GM21576 (cell line): ENCODE measurements around the gene WNT5A.

Experiments used
- ATAC-seq: cut with Tn5 transposase; IDR thresholded peaks from one replicate; pipeline ENCODE4 v1.9.1; 2021; ENCODE audit warnings: mild to moderate bottlenecking, moderate library complexity; ENCODE audit not compliant: unreplicated experiment

WNT5A gene

DNA sequence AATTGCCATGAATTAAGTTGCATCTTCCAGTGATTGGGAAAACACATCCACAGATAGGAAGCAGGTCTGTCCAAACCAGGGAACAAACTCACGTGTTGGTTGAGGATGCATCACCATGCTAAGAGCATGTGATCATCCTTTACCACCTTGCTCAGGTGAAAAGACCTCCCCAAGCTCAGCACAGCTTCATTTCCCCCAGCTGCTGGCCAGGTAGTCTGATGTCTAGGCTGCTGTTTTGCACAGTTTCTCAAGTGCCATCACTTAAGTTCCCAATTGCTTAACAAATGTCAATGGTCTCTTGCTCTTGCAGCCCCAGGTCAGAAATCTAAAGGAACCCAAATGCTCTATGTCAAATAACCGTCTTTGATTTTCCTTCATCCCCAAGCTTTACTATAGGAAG is 34.2 kb downstream of the WNT5A start:
- no peak for ATAC-seq

DNA sequence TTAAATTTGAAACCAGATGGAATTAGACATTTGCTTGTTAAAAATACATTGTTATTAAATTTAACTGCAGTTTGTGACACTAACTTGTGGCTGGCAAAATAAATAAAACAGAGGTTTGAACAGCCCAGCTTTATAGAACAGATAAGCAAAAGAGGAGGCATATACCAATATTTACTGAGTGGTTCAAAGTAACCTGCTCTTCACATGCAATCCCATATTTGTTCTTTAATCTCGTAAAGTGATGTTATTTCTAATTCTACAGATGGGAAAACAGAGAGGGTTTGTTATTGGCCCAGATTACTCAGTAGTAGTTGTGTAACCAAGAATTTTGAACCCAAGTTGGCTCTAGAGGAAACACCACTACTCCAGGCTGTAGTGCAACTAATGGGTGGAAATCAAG is 37.6 kb downstream of the WNT5A start:
- no peak for ATAC-seq

DNA sequence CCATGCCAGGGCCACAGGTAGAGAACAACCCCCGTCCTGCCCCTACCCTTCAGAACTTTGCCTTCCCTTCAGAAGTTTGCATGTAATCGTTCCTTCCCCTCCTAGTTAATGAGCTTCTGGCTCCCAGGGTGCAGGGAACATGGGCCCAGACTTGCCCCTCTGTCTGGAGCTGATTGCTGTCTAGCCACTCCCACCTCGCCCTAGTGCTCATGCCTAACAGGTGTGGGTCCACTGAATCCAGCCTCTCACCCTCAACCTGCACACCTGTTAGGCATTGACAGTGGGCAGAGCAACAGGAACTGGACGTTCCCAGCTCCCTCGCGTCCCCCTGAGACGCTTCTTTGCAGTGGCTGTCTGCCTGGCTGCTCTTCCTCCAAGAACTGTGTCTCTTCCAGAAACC is 40.3 kb downstream of the WNT5A start:
- no peak for ATAC-seq

DNA sequence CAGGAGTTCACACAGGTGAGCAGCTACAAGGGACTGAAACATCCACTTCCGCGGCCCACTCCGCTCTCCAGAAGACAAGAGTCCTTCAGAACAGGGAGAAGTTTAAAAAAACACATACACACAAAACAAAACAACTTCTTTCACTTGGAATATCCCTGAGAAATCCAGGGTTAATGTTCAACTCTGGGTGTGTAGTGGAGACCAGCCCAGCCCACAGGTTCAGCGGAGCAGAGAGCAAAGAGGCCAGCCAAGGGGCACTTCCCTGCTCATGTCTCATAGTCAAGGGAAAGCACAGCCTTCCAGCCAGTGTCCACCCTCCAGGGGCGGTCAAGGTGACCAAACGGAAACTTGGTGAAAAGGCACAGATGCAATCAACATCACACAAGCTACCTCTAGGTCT is 41.6 kb downstream of the WNT5A start:
- no peak for ATAC-seq

DNA sequence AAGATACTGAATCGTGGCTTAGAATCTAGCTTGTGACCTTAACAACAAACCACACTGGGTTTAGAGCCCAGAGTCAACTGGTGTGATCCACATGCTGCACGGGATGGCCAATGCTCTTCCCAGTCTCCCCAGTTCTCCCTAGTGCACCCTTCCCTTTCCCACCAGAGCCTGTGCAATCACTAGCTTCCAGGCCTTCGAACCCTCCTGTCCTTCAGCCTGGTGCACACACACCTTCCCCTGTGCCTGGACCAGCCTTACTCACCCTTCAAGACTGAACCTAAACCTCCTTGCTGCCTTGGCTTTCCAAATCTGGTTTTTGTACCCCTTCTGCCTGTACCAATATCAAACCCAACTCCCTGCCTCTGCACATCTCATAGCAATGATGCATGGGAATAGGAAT is 43.8 kb downstream of the WNT5A start:
- ATAC-seq, result no peak

DNA sequence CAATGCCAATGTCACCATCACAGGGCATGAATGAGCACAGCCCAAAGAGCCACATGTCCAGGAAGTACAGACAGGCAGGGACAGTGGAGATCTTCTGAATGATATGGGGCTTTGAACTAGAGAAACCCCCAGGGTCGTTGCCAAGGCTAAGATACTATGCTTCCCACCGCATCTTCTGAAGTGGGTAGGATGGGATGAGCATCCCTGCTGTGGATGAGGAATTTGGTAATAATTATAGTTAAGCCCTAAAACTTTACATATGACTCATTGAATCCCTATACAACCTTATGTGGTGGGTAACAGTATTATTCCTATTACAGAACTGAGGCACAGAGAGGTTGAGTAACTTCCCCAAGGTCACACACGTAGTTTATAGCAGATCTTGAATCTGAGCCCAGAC is 44.2 kb downstream of the WNT5A start:
- ATAC-seq, result no peak

DNA sequence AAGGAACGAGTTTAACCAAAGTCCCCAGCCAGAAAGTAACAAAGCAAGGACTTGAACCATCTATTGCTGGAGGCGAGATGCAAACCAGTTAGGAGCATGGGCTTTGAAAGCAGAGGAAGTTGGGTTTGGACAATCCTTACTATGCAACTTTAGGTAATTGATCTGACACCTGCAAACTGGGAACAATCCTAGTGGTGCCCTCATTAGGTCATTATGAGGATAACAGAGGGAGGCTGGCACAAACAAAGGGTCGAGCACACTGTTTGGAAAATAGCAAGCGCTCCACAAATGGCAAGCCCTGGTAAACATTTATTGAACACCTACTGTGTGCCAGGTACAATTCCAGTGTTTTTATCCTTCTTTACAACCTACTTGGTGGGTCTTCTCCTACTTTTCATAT is 45.6 kb downstream of the WNT5A start:
- ATAC-seq, result no peak

DNA sequence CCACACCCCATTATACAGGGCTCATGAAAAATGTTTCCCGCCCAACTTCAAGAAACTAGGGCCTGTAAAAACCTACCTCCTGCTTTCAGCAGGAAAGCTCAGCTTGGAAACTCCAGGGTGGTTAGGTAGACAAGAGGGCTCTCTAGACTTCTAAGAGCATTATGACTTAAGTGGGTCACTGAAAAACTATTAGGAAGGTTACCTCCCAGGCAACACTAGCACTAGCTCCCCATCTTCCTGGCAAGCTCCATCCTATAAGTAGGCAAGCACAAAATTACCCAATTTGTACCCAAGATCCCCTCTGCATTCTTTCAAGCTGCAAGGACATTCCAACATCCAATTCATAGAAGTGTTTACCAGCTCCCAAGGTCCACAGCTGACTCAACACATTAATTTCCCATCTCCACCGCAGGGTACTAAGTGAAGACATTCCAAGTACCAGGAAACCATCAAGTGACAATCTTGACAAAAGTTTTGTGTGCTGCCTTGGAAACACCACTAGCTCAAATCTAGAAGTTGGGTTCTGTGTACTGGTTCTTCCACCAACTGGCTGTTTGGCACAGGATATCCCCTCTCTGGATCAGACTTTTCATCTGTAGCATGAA is 46.9 kb downstream of the WNT5A start:
- no peak for ATAC-seq

DNA sequence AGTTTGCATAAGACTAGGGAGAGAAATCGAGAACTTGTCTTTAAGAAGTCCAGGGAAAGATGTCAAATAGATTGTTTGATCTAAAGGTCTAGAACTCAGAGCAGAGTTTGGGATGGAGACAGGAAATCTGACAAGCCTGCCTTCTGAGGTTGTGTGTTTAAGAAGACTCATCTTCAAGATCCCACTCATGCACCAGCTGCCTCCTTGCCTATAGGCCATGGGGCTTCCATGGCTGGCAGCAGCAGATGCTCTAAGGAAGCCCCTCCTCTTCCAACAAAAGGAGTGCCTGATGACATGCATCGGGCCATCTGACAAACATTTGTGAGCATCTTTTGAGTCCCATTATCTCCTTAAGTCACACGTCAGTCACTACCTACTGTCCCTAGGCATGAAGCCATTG is 47.4 kb downstream of the WNT5A start:
- no peak for ATAC-seq

DNA sequence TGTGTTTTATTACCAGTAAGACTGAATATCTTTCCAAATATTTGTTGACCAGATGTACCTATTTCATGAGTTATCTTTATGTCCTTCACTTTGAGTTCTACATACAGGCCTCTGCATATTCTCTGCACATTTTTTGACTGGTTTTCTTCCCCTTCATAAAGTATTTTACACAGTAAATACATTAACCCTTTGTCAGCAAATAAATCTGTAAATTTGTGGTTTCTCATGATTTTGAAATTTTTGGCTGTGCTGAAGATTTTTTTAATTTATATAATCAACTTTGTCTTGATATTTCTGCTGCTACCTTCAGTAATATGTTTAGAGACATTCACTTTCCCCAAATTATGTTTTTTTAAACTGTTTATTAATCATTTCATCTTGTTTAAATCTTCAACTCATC is 50.5 kb downstream of the WNT5A start:
- no peak for ATAC-seq

DNA sequence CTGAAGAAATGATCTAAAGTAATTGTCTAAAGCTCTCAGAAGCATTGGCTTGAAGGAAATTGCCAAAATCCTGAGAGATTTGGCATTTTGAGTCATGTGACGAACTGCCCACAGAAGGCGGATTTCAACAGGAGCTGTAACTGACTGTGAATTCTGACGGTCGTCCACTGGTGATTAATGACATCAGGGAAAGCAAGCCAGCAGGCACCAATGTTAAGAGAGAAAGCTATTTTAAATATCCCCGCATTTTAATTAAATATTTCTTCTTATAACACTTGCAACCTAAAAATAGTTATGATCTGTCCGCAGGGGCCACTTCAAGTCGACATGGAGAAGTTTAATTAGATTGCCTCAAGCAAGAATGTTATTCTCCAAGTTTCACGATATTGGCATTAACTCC is 51.6 kb downstream of the WNT5A start:
- no peak for ATAC-seq

DNA sequence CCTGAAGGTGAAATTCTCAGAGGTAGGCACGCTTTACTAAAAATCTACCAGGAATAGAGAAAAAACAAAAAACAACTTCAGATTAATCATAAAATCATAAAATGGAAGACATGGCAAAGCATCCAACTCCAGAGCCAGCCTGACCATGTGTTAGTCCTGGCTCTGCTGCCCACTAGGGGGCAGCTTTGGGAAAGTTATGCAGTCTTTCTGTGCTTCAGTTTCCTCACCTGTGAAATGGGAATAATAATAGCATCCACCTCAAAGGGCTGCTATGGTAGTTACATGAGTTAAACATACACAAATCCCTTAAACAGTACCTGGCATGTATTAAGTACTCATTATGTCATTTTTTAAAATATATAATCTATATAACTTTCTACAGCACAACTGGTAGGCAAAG is 52.3 kb downstream of the WNT5A start:
- no peak for ATAC-seq

DNA sequence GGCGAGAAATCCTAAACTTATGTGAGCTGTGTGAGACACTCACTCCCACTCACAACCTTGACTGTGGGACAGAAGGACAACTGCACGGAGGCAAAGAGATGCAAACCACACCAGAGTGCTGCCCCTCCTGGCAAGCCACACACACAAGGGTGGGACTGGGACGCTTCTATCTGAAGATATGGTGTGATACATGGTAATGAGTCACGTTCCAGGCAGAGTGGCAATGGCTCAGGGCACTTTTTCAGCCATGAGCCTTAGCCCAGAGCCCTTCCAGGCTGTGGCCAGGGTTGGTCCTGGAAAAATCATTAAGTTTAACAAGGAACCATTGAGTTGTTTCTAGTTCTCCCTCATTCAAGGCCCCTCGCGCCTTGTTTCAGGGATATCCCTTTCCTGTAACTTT is 56.1 kb downstream of the WNT5A start:
- ATAC-seq, result no peak

DNA sequence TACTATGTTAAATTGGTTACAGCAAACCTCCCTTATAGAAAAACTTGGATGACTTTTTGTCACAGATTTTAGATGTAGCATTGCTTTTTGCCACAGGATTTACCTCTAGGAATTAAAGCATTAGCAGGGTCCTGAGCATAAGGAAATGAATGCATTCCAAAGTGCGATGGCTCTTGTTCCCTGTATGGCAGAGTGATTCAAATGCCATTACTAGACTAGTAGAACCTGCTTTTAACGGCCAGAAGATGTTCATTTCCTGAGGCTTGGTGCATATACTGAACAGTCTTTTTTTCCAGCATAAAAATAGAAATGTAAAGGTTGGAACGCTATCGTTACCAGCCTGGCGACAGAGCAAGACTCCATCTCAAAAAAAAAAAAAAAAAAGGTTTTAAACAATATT is 59.4 kb downstream of the WNT5A start:
- no peak for ATAC-seq

DNA sequence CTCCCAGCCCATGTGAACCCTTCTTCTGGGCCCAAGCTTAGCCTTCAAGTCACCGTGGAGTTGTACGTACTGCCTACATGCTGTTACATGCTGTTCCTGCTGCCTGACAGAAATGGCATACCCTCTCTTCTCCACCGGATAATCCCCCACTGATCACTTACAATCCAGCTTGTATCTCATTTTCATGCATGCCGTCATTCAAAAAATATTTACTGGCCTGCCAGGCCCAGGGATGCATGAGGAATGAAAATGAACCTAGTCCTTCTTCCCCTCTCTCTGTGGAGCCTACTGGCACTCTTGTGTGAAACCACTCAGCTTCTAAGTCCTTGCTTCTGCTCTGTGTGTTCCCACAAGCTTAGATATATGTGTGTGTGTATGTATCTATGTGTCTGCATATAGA is 60.6 kb downstream of the WNT5A start:
- no peak for ATAC-seq

DNA sequence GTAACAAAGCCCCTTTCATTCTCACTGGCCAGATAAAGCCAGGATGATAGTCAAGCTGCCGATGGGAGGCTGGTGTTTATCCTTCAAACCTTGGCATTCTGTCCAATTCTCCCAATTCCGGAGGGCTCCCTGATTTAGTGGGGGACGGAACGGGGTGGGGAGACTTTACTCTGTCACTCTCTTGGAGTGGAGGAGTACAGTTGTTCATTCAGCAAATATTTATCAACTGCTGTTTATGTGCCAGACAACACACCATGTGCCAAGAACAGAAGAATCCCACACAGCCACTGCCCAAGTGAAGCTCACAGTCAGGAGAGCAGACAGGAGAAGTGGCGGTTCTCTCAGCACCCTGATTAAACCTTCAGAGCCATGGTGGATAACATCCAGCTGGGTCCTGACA is 63.3 kb downstream of the WNT5A start:
- ATAC-seq, result no peak

DNA sequence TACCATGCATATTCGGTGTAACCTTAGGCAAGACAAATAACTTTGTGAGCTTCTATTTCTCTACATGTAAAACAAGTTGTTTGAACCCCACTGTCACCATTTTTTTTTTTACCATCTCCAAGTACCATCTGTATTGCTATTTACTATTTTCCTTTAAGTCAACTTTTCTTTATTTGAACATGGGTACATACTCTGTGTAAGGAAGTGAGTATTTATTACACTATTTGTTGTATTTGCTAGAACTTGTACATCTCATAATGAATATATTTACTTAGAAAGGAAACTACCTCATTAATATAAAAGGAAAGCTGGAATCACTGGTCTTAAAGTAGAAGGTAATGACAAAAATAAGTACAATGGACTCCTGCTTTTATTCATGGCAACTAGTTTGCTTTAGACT is 69.9 kb downstream of the WNT5A start:
- ATAC-seq, result no peak

DNA sequence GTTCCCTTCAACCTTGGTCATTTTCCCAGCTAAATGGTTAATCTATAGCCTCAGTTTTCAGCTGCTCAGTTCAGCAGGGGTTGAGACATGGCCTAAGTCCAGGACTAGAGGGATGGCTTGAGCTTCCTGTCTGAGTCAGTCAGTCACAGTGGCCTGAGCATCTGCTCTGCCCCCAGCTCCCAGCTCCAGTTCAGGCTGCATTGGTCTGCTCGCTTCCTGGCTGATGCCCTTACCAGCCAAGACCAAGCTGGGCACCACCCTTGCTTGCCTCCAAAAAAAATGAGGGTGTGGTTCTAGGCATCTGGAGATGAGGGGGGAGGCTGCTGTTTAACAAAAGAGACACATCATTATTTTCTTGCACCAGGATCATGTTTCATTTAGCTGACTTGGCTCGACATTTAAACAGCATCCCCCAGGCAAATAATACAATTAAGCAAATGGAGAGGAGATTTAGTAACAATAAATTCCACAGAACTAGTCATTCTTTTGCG is 70.7 kb downstream of the WNT5A start:
- ATAC-seq, result no peak
